ENCODE results near the gene DPP4. TPM values are rescaled to one million over a fixed set of nuclear protein-coding genes. Genes with fewer than 3 reads are reported as not detected.

The DPP4 gene
- polyA plus RNA-seq, 2 of the 4 experiments (the other 2 are of a cell fraction) = 0.17 to 0.27 TPM

GRCh38 chr2:161999321-161999720, 74.7 kb downstream of the DPP4 start:
- Histone ChIP-seq H3K9me3 (no peaks in the 10 kb centered on the region), H3K27ac (no peak overlapping the region), H3K4me3 (no peak overlapping the region), H3K4me2 (no peak overlapping the region), H3K4me1 (no peaks in the 10 kb centered on the region)
- ATAC-seq (no peak), FAIRE-seq (no peak), DNase-seq (ENCODE audit: low read depth in 1 of 2, low spot score in 1 of 2) (no peak)
- 37% methylated on average over 6 of the region's 6 CpGs for WGBS (ENCODE audit: missing lambda C conversion rate)
- no peak for TF ChIP-seq RNF2 (IDR thresholded peaks at IDR 0.05; ENCODE audit: borderline replicate concordance, low read depth)
- TF ChIP-seq CBX8 (IDR thresholded peaks at IDR 0.05) = no peak
- TF ChIP-seq, protein P1, sequence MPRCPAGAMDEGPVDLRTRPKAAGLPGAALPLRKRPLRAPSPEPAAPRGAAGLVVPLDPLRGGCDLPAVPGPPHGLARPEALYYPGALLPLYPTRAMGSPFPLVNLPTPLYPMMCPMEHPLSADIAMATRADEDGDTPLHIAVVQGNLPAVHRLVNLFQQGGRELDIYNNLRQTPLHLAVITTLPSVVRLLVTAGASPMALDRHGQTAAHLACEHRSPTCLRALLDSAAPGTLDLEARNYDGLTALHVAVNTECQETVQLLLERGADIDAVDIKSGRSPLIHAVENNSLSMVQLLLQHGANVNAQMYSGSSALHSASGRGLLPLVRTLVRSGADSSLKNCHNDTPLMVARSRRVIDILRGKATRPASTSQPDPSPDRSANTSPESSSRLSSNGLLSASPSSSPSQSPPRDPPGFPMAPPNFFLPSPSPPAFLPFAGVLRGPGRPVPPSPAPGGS (IDR thresholded peaks at IDR 0.05) = no peak
- TF ChIP-seq PHF8 (IDR thresholded peaks at IDR 0.05; ENCODE audit: borderline replicate concordance, low read depth) = no peak
- no peak for TF ChIP-seq EP300 (IDR thresholded peaks at IDR 0.05)
- no peak for TF ChIP-seq CEBPB (IDR thresholded peaks at IDR 0.05)
- TF ChIP-seq CTCF (IDR thresholded peaks at IDR 0.05) = no peak
- TF ChIP-seq, protein P2, sequence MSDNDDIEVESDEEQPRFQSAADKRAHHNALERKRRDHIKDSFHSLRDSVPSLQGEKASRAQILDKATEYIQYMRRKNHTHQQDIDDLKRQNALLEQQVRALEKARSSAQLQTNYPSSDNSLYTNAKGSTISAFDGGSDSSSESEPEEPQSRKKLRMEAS (IDR thresholded peaks at IDR 0.05) = no peak
- no peak for TF ChIP-seq HEYL (CRISPR knock-in tag; IDR thresholded peaks at IDR 0.05)
- TF ChIP-seq, protein P3, sequence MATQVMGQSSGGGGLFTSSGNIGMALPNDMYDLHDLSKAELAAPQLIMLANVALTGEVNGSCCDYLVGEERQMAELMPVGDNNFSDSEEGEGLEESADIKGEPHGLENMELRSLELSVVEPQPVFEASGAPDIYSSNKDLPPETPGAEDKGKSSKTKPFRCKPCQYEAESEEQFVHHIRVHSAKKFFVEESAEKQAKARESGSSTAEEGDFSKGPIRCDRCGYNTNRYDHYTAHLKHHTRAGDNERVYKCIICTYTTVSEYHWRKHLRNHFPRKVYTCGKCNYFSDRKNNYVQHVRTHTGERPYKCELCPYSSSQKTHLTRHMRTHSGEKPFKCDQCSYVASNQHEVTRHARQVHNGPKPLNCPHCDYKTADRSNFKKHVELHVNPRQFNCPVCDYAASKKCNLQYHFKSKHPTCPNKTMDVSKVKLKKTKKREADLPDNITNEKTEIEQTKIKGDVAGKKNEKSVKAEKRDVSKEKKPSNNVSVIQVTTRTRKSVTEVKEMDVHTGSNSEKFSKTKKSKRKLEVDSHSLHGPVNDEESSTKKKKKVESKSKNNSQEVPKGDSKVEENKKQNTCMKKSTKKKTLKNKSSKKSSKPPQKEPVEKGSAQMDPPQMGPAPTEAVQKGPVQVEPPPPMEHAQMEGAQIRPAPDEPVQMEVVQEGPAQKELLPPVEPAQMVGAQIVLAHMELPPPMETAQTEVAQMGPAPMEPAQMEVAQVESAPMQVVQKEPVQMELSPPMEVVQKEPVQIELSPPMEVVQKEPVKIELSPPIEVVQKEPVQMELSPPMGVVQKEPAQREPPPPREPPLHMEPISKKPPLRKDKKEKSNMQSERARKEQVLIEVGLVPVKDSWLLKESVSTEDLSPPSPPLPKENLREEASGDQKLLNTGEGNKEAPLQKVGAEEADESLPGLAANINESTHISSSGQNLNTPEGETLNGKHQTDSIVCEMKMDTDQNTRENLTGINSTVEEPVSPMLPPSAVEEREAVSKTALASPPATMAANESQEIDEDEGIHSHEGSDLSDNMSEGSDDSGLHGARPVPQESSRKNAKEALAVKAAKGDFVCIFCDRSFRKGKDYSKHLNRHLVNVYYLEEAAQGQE (IDR thresholded peaks at IDR 0.05) = no peak
- ChIA-PET CTCF (no interaction called here), POLR2A (no interaction called here)

DNA sequence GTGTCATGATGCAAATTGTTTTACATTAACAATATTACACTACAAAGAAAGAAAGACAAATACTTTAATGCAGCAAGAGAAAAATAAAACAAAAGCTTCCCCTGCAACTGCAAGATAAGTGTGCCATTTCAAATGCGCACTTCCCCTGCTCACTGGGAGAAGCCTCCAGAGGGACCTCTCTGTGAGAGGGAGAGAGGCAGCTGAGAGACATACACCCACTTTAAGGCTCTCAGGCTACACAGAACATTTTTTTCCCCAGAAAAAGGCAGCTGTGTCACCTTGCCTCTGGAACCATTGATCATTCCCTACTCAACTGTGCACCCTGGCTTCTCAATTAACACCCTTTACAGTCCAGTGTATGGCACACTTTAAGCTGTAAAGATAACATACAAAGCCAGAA, 75.2 kb downstream of the DPP4 start:
- Histone ChIP-seq H3K9me3 (no peaks in the 10 kb centered on the region), H3K27ac (no peak overlapping the region), H3K4me2 (no peak overlapping the region), H3K4me3 (no peak overlapping the region), H3K4me1 (no peaks in the 10 kb centered on the region)
- FAIRE-seq = no peak
- DNase-seq (ENCODE audit: low read depth in 1 of 2, low spot score in 1 of 2) = no peak
- 95% methylated on average over 1 of the region's 1 CpG for WGBS (ENCODE audit: missing lambda C conversion rate)
- no peak for ATAC-seq
- TF ChIP-seq FOXS1 (CRISPR knock-in tag; IDR thresholded peaks at IDR 0.05) = no peak
- TF ChIP-seq, protein P4, sequence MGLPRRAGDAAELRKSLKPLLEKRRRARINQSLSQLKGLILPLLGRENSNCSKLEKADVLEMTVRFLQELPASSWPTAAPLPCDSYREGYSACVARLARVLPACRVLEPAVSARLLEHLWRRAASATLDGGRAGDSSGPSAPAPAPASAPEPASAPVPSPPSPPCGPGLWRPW (IDR thresholded peaks at IDR 0.05) = no peak
- TF ChIP-seq, protein P5, sequence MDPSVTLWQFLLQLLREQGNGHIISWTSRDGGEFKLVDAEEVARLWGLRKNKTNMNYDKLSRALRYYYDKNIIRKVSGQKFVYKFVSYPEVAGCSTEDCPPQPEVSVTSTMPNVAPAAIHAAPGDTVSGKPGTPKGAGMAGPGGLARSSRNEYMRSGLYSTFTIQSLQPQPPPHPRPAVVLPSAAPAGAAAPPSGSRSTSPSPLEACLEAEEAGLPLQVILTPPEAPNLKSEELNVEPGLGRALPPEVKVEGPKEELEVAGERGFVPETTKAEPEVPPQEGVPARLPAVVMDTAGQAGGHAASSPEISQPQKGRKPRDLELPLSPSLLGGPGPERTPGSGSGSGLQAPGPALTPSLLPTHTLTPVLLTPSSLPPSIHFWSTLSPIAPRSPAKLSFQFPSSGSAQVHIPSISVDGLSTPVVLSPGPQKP (IDR thresholded peaks at IDR 0.05; ENCODE audit: low read depth, low read length) = no peak
- no peak for TF ChIP-seq HMGXB4 (CRISPR knock-in tag; IDR thresholded peaks at IDR 0.05; ENCODE audit: borderline replicate concordance)
- TF ChIP-seq HOXB5 (CRISPR knock-in tag; IDR thresholded peaks at IDR 0.05) = no peak
- TF ChIP-seq ZNF302 (CRISPR knock-in tag; IDR thresholded peaks at IDR 0.05) = no peak
- CTCF ChIA-PET = no interaction called here
- POLR2A ChIA-PET = no interaction called here
